HG03558 (cell line): ENCODE data around the gene RAB10.
"Not testable (repeated sequence)": the region's sequence is repeated elsewhere in the genome, so short reads cannot be mapped to it uniquely, and the experiment has no call there.

Source experiments
- ATAC-seq: cut with Tn5 transposase; IDR thresholded peaks from one replicate; pipeline ENCODE4 v1.9.1; 2021; ENCODE audit warnings: moderate number of reproducible peaks; ENCODE audit not compliant: unreplicated experiment; ENCODE audit errors: extremely low read depth

The RAB10 gene

GRCh38 chr2:26141145-26141769 lies 107.4 kb downstream of the RAB10 start:
- ATAC-seq = no peak

GRCh38 chr2:26144031-26144430 lies 110.1 kb downstream of the RAB10 start:
- ATAC-seq = no peak

- no peak for ATAC-seq
Observed at GRCh38 chr2:26144953-26145680, 111.2 kb downstream of the RAB10 start.

GRCh38 chr2:26148501-26148900 lies 114.6 kb downstream of the RAB10 start:
- no peak for ATAC-seq

- no peak for ATAC-seq
Observed at GRCh38 chr2:26150243-26150642, 116.4 kb downstream of the RAB10 start.

- ATAC-seq = no peak
Observed at GRCh38 chr2:26157580-26157979, 123.7 kb downstream of the RAB10 start.

- ATAC-seq = no peak
Observed at GRCh38 chr2:26161926-26162325, 128.0 kb downstream of the RAB10 start.

GRCh38 chr2:26162963-26163362 lies 129.1 kb downstream of the RAB10 start:
- no peak for ATAC-seq

GRCh38 chr2:26164231-26164630 lies 130.3 kb downstream of the RAB10 start:
- ATAC-seq = no peak

- no peak for ATAC-seq
Observed at GRCh38 chr2:26164641-26165211, 130.8 kb downstream of the RAB10 start.

- ATAC-seq = no peak
Observed at GRCh38 chr2:26165403-26165802, 131.5 kb downstream of the RAB10 start.

- ATAC-seq = not testable (repeated sequence)
Observed at GRCh38 chr2:26166541-26166940, 132.7 kb downstream of the RAB10 start.

- ATAC-seq = no peak
Observed at GRCh38 chr2:26168785-26169184, 134.9 kb downstream of the RAB10 start.

- ATAC-seq = no peak
Observed at GRCh38 chr2:26169226-26169625, 135.3 kb downstream of the RAB10 start.

GRCh38 chr2:26169681-26170414 lies 136.0 kb downstream of the RAB10 start:
- ATAC-seq = no peak

- ATAC-seq = no peak
Observed at GRCh38 chr2:26170795-26171194, 136.9 kb downstream of the RAB10 start.

GRCh38 chr2:26172189-26172870 lies 138.4 kb downstream of the RAB10 start:
- ATAC-seq = no peak

GRCh38 chr2:26172871-26173775 lies 139.2 kb downstream of the RAB10 start, which contains the start of gene GAREM2:
GAREM2 (plus strand) TSS chr2:26173088; CDS start chr2:26173221, 133 bp downstream.
- no peak for ATAC-seq

GRCh38 chr2:26173776-26174482 lies 140.0 kb downstream of the RAB10 start:
- no peak for ATAC-seq
